Activated CD4-positive, alpha-beta T cell treated with anti-CD3 and anti-CD28 coated beads, Interleukin-2, Interleukin-6, amounts not matched to agents 100 ng/mL and 50 ng/mL, durations not matched to agents 16 hours and 8 hours (primary cell): Measurements from ENCODE around the gene COBL.

Experiments
- DNase-seq: peaks from one replicate; pipeline ENCODE4 v3.0.0-alpha.2; 2020

The COBL gene

DNA sequence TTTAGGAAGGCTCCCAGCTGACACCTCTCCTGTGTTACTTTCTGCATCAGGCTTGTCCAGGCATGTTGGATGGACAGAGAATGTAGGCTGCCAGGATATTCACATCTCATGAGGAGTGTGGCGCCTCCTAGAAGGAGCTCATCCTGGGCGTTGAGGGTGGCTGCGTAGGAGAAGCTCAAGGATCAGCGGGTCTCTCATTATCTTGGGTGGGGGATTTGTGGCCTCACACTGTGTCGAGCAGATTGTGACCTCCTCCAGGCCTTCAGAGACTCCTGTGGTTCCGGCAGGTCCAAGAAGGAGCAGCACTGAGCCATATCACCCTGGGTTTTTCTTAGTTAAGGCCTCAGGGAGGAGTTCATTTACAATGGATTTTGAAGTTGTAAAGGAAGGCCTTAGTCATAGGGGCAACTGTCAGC lies 8.7 kb upstream of the COBL start:
- no peak for DNase-seq

DNA sequence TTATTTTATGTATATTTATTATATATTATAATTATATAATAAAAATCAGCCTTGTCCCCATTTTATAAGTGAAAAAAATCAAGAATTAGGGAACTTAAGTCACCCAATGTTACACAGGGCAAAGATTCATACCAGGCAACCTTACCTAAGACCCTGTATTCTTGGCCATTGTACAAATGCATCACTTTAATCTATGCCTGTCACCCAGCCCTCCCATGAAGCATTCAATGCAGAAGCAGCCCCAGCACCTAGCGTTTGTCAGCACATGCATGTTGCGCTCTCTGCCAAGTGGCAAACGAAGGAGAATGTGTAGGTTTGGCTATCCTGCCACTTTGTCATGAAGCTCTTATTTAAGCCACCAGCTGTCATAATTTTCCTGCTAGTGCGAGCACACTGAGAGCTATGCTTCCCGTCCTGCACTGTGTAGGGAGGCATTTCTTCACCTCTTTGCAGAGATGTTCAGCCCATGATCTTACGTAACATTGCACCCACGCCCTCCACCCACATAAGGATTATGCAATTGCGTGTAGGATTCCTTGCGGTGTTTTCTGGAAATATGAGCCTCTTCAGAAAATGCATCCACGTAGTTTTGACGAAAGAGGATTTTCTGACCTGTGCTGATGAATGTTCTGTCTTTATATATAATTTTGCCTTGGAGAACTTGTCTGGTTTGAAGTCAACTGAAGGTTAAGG lies 7.7 kb upstream of the COBL start:
- DNase-seq = no peak

DNA sequence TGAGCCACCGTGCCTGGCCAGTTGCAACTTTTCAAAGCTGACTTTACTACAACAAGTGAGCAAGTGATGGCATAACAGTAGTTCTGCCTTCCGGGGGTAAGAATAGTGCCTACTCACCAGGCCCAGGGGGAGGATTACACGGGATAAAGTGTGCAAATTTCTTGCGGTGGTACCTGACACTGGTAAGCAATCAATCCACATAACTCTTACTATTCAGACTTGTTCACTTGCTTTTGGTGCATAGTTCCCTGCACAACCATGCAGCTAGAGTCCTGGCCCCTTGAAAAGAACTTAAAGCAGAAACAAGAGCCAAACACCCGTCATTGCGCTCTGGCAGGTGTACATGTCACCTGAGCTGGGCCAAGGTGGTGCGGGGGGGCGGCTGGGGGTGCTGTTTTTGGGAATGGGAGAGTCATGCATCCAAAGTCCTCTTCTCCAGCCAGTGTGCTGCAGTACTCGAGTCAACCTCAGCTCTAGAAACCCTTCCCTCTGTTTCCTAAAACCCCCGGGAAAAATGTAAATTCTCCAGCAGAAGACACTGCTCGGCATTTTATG lies 5.4 kb upstream of the COBL start:
- DNase-seq = no peak

DNA sequence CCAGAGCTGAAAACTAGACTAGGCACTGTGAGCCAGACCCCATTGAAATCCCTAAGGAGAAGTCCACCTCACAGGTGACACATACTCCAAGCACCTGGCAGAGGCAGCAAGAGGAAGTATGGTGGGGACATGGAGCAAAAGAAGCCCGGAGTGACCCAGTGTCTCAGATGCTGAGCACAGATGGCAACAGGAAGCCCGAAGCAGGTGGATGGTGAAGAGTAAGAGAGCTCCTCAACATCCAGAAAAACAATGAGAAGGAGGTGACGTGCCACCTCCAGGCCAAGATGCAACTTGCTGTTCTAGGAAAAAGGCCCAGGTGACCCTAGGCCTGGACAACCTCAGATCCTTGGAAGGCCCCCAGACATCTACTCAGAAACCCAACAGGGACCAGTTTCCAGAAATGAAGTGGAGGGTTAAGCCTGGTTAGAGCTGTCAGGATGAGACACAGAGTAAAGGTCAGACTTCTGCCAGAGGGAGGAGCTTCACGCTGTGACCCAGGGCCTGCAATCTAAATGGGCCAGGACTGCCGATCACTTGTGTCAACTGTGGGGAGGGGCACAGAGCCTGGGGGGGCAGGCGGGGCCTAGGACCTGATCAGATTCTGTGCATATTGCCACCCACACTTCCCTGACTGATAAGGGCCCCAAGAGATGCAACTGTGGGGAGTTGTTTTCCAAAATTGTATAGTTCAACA lies 2.4 kb upstream of the COBL start:
- no peak for DNase-seq

DNA sequence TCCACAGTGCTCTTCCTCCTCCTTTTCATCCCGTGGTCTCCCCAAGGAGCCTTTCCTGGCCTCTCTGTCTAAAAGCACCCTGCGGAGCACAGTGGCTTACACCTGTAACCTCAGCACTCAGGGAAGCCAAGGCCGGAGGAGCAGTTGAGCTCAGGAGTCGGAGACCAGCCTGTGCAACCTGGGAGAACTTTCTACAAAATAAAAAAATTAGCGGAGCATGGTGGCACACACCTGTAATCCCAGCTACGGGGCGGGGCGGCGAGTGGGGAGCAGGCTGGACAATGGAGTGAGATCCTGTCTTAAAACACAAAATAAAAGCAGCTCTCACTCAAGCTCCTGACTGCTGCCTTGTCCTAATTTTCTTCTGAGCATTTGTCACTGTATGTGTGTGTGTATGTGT lies 1.4 kb upstream of the COBL start:
- no peak for DNase-seq

DNA sequence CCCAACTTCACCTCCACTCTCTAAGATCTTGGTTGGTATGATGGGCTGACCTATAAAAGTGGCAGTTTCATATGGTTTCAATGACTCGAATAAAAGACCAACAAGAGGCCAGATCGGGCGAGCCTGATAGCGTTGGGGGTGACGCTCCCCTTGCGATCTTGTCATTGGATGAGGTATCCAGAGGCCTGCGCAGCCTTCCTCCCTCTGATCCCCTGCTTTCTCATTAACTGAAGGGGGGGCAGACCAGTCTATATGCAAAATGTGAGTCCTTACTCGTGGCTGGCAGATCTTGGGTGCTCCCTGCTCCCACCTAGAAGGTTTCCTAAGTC lies 937 bp upstream of the COBL start:
- no peak for DNase-seq

DNA sequence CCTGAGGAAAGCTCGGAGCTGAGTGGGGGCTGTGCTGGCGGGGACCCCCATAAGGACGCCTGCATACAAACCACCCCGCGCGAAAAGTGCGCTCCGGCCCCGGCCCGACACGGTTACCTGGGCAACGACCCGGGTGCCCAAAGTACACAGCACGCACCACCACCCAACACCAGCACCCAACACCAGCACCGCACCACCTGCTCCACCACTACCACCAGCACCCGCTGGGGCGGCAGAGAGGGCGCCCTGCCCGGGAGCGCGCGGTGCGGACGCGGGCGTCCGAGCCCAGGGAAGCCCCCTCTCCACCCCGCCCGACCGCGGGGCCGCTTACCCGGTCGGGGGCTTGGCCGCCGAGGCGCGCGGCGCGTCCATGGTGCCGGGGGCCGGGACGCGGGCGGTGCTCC lies 345 bp downstream of the COBL start:
- peak; percentile 4 for DNase-seq

DNA sequence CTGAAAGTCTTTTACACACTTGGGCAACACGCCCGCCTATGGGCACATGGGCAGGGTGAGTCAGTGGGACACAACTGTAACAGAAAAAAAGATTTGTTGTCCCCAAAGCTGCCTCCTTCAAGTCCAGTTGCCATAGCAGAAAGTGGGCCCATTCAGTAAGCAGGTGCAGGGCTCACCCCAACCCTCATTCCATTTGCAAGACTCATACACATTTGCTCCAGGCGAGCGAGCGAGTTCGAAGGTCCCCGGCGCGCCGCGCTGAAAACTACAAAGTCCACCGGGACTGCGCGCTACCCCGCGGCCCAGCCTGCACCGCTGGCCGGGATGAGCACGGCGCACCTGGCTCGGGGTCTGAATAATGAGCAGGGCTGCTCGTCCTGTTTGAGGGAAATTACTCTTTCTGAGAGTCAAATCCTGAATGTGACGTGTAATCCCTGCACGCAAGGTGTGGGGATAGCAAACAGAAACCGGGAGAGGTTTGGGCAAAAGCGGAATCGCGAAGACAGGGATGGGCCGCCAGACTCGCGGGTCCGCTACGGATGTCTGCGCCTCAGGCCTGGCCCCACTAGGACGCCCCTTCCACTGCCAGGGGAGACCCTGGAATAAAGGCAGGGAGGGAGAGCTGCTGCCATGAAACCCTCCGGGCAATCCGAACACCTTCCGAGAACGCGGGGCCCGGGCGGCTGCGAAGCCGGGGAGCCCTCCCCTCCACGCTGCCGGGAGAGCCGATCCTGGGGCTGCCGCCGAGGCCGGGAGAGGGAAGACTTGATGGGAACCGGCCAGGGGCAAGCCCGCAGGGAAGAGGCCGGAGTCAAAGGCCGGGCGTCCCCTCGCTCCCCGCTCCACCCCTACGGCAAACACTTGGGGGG lies 982 bp downstream of the COBL start:
- no peak for DNase-seq

DNA sequence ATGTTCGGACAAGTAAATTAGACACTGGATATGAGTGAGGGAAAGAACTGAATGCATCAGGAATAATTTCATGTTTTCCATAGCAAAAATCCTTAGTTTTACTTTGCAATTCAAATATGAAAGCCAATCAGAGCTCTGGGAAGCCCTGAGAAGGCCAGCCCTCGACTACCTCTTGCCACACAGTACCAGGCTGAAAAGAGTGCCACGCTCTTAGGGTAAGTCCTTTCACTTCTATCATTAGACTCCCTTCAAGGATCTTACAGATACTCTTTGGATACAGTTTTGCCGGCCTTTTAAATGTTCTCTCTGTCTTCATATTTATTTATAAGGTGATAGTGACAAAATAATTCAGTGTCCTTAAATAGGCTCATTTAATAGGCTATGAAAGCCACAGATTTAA lies 1.9 kb downstream of the COBL start:
- DNase-seq = no peak

DNA sequence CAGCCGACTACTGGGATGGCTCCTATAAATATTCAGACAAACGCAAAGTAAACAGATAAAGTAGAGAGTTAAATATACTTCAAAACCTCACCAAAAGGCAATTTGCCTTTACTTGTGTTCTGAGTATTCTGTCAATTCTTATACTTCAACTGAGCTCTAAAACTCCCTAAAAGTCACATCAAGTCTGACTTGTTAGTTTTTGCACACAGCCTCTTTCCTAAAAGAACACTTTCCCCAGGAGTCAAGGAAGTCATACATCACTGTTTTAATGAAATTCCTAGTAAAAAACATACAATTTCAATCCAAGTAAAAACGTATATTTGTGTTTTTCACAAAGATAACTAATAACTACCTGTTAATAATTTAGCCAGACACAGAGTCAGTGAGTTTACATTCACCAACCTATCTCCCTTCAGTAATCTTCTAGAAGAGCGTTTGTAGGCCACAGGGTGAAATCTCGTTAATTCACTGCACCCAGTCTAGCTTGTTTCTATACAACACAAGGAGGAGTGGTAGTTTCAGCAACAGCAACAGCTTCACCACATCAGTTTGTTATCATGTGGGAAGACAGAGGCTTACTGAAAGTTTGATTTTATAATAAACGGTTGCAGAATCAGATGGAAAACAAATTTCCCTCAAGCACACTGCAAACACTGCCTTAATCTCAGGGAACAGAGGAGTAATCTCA lies 2.7 kb downstream of the COBL start:
- DNase-seq = no peak

DNA sequence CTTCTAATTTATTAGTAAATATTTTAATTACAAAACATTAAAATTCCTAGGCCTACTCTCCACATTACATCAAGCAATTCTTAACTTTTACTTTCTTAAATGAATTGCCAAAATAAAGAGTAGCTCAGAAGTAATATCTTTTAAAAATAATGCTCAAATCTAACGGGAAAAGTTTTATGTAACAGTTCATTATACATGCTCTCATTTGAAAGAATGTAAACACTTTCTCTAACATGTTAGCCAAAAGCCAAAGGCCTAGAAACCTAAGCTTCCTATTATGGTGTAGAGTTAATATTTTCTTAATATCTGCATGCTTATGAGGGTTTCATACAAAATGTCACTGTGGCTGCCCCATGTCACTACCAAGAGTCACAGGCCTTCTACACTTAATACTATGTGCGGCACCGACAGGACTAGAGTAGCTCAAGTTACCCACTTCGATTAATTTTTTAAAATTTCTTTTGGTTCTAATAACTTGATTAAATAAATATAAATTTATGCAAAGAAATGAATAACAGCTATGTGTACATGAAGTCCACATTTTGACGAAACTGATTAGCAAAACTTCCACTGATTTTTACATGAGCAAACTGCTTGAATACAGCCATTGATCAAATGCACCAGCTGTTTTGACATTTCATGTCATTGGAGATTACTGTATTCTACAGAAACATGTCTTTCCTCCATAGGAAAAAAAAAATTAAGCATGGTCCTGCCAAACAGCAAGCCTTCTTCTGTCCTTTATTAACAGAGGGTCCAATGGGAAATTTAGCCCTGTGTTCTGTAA lies 3.5 kb downstream of the COBL start:
- DNase-seq = no peak

DNA sequence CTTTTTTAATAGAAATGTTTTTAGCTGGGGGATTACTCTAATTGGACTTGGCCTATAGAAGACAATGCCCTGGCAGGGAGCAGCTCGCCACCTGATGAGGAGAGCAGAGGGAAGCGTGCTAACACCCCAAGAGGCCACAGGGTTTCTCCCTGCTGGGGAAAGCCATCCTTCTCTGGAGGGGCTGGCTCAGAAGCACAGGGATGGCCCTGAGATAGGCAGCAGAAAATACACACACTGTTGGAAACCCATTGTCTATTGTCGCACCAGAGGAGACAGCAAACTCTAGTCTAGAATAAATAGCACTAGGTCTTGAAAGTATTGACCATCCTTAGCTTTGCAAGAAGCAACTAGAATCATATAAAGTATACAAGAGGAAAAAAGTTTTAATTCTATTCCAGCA lies 5.4 kb downstream of the COBL start:
- no peak for DNase-seq

DNA sequence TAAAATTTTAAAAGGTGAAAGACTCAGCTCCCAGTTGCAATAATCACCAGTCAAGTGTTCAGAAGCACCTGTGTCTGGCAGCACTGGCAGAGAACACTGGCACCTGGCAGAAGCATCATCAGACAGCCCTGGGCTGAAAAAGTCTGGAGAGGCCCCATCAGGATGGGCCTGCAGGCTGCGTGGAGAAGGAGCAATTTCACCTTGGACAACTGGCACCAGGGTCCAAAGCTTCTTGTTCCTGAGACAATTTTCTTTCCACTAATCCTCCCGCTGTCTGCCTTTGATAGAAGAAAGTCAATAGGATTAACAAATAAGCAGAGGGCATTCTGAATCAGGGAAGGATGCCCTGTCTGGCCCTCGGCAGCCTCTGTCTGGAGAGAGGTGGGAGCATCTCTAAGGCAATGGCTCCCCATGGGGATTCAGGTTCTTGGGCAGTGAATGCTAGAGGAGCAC lies 6.5 kb downstream of the COBL start:
- DNase-seq = no peak

DNA sequence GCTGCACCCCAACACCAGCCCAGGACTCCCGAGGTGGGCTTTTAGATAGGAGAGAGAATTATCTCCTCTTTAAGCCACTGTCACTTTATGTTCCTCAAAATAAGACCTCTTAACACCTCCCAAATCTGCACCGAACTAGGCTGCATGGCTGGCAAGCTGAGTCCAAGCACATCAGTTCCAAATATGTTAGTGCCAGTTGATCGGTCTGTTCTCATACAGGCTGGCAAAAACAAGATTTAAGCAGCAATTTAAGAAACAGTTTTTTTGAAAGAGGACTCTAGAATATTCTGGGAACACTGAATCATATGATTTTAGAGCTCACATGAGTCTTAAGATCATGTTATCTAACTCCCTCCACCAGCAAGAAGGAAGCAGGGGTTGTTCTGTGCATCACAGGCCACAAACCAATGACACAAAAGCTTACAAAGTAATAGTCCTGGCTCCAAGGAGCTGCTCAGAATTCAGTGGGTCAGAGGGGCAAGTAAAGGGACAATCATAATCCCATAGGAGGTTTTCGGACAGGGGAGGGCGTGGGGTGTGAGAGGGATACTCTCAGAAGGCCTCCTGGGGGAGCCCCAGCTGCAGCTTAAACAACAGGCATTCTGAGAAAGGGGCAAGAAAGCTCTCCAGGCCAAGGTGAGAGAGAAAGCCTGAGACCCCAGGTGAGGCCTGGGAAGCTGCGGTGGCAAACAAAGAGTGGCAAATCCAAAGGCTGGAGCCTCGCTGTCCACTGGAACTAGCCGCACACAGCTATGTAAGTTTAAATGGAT lies 7.1 kb downstream of the COBL start:
- no peak for DNase-seq

DNA sequence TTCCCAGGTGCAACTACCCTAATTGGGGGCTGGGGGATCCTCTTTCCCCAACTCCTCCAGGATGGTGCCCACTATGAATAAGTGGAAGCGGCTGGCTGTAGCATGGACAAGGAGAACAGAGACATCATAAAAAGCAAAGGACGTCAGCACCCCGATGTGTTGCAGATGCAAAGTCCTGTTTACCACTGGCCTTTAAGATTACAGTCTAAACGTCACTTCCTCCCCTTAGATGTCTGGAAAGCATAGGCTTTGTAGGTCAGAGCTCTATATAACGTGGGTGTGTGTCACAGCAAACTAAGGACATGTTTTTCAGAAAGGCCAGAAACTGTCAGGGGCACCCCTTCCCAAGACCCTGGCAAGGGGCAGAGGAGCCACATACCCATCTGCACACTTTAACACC lies 7.9 kb downstream of the COBL start:
- no peak for DNase-seq

DNA sequence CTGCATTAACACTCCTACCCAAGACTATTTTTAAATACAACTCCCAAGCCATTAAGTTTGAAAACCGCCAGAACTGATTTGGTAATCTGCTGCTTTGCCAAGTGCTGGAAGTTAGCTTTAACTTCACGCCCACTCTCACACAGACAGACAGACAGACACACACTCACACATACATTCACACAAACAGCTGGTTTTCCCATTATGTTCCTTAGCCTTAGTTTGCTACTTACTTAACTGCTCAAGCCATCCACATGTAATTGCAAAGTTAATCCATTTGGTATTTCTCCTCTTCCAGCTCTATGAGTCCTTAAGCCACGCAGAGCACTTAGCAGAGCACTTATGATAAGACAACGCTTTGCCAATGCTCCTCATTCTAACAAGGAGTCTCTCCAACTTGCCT lies 8.3 kb downstream of the COBL start:
- no peak for DNase-seq

DNA sequence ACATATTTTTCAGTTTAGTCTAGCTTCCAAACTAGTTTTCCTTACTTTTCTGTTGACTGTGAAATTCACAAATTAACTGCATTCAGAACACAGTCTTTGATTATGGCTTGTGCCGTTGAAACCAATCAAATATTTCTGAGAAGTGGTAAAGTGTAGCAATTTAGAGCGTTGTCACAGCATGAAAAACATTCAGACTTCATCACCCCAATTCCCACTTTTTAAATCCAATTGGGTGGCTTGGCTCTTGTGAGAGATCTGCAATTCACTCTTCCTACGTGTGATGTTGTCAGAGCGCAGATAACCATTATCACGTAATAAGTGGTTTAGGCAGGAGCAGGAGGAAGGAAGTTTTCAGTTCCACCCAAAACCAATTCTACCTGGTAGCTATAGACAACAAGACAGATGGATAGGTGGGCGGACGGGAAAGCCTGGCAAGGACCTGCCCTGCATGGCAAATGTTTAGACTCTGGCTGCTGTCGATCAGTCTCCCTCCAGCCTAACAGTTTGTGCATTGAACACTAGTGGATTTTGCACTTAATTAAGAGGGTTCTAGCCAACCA lies 8.9 kb downstream of the COBL start:
- no peak for DNase-seq

DNA sequence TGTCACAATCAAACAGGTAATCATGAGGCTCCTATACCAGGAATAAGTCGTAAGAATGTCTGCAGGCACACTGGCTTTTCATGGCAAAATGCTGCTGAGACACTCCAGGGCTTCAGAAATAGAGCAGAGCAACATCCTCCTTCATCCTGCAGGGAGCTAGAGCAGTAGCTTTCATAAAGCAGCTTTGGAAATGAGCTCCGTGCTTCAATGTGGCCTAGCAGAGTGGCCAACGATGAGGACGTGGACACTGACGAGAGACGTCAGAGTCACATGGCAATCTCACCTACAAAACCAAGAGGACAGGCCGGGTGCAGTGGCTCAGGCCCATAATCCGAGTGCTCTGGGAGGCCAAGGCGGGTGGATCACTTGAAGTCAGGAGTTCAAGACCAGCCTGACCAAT lies 9.8 kb downstream of the COBL start:
- no peak for DNase-seq

DNA sequence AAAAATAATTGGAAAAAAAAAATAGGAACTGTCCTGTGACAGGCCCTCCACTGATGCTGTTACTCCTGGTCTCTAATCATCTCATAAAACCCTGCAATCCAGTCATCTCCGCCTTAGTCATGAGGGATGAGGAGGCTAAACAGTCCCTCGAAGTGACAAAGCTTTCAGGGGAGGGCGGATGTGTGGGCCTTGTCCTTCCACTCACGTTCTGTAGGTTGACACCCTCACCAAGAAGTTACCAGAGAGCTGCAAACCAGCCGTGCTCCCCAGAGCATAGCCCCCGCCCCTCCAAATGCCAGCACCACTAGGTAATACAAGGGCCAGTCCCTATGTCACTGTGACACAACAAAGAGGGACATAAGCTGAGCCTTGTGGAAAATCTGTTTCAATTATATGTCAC lies 11.9 kb downstream of the COBL start:
- no peak for DNase-seq

DNA sequence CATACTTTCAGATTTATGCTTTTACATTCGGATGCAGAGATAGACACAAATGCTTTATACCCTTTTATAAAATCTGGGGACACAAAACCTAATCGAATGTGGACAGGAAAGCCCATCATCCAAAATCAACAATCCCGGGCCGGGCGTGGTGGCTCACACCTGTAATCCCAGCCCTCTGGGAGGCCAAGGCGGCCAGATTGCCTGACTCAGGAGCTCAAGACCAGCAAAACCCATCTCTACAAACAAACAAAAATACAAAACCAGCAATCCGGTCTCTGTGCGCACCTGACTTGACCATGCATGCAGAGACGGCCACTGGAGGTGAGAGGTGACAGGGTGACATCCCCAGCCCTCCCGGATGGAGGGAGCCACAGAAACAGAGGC lies 13.5 kb downstream of the COBL start:
- DNase-seq = no peak

DNA sequence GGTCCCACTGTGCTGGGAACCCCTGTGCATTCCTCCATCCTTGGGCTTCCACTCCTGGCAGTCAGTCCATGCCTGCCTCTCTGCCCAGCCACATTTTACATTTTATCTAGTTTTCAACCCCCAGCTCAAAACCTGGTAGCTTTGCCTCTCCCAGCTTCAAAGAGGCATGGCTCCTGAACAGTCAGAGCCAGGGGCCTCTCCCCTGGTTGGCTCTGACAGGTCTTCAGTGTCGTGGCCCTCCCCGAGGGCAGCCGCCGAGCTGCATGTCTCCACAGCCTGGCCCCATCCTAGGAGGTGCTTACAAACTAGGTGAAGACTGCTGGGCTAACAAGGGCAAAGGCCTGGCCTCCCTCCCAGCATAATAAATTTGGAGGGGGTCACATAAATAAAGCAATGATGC lies 14.8 kb downstream of the COBL start:
- no peak for DNase-seq
